ENCODE data around the gene ABCA9. TPM values are rescaled to one million over a fixed set of nuclear protein-coding genes. Genes with fewer than 3 reads are reported as not detected.

Gene ABCA9
- total RNA-seq, 1 donor from 2014 or later: 0.16 TPM

GRCh38 chr17:68937890-68938514, 122.7 kb downstream of the ABCA9 start:
- H3K27ac Mint-ChIP-seq (ENCODE audit: unreplicated experiment): no peak overlapping the region
- H3K4me3 ChIP-seq (ENCODE audit: insufficient read depth, low read depth, low read length): no peak overlapping the region
- no peaks in the 10 kb centered on the region for H3K79me2 ChIP-seq (ENCODE audit: insufficient read depth, low read length)
- H3K27me3 ChIP-seq (ENCODE audit: insufficient read depth, low read length): no peaks in the 10 kb centered on the region
- no peaks in the 10 kb centered on the region for H3K4me1 Mint-ChIP-seq (ENCODE audit: low read depth, unreplicated experiment)
- no peak overlapping the region for H3K9ac ChIP-seq (ENCODE audit: low read length)
- no peaks in the 10 kb centered on the region for H3K36me3 Mint-ChIP-seq (ENCODE audit: low read depth, unreplicated experiment)
- H3K4me3 Mint-ChIP-seq (ENCODE audit: unreplicated experiment): no peak overlapping the region
- no peak overlapping the region for H3K27ac ChIP-seq (ENCODE audit: low read depth, low read length)
- no peaks in the 10 kb centered on the region for H3K9me3 ChIP-seq (ENCODE audit: insufficient read depth, low read depth, low read length)
- FAIRE-seq (no peak), DNase-seq (ENCODE audit: low read depth) (no peak)
- TF ChIP-seq CTCF (IDR thresholded peaks at IDR 0.05; ENCODE audit: insufficient read depth, low read depth, low read length): no peak
- TF ChIP-seq EZH2 (IDR thresholded peaks at IDR 0.05; ENCODE audit: insufficient read depth, low read length): no peak
- no peaks in the 10 kb centered on the region for H3K36me3 ChIP-seq (ENCODE audit: insufficient read depth, low read length)
- no peaks in the 10 kb centered on the region for H3K4me1 ChIP-seq (ENCODE audit: insufficient read depth, low read length)
- H3K9me3 Mint-ChIP-seq (ENCODE audit: unreplicated experiment): no peaks in the 10 kb centered on the region
- no peak overlapping the region for H3K4me2 ChIP-seq (ENCODE audit: low read length)
- no peaks in the 10 kb centered on the region for H4K20me1 ChIP-seq (ENCODE audit: insufficient read depth, low read length)
- no peak overlapping the region for H2AFZ ChIP-seq (ENCODE audit: low read depth, low read length)
- H3K27me3 Mint-ChIP-seq (ENCODE audit: low read depth, unreplicated experiment): no peaks in the 10 kb centered on the region

GRCh38 chr17:68927516-68927915, 133.2 kb downstream of the ABCA9 start:
- Mint-ChIP-seq H3K36me3 (ENCODE audit: low read depth, unreplicated experiment) (no peaks in the 10 kb centered on the region), H3K4me1 (ENCODE audit: low read depth, unreplicated experiment) (no peaks in the 10 kb centered on the region), H3K9me3 (ENCODE audit: unreplicated experiment) (no peaks in the 10 kb centered on the region), H3K27ac (ENCODE audit: unreplicated experiment) (no peak overlapping the region), H3K27me3 (ENCODE audit: low read depth, unreplicated experiment) (no peaks in the 10 kb centered on the region), H3K4me3 (ENCODE audit: unreplicated experiment) (no peak overlapping the region)
- H3K36me3 ChIP-seq (ENCODE audit: insufficient read depth, low read length): no peaks in the 10 kb centered on the region
- TF ChIP-seq EZH2 (IDR thresholded peaks at IDR 0.05; ENCODE audit: insufficient read depth, low read length) (no peak), CTCF (IDR thresholded peaks at IDR 0.05; ENCODE audit: insufficient read depth, low read depth, low read length) (no peak)
- H3K4me2 ChIP-seq (ENCODE audit: low read length): no peak overlapping the region
- H4K20me1 ChIP-seq (ENCODE audit: insufficient read depth, low read length): no peaks in the 10 kb centered on the region
- DNase-seq (ENCODE audit: low read depth) (no peak), FAIRE-seq (no peak)
- no peak overlapping the region for H3K4me3 ChIP-seq (ENCODE audit: insufficient read depth, low read depth, low read length)
- no peaks in the 10 kb centered on the region for H3K9me3 ChIP-seq (ENCODE audit: insufficient read depth, low read depth, low read length)
- no peak overlapping the region for H3K9ac ChIP-seq (ENCODE audit: low read length)
- no peaks in the 10 kb centered on the region for H3K79me2 ChIP-seq (ENCODE audit: insufficient read depth, low read length)
- no peaks in the 10 kb centered on the region for H3K27me3 ChIP-seq (ENCODE audit: insufficient read depth, low read length)
- no peaks in the 10 kb centered on the region for H3K4me1 ChIP-seq (ENCODE audit: insufficient read depth, low read length)
- no peak overlapping the region for H3K27ac ChIP-seq (ENCODE audit: low read depth, low read length)
- H2AFZ ChIP-seq (ENCODE audit: low read depth, low read length): no peak overlapping the region
